Caco-2 (cell line): ENCODE results near the gene TEX22. TPM values are rescaled to one million over a fixed set of nuclear protein-coding genes. Genes with fewer than 3 reads are reported as not detected.
A peak's percentile ranks its signal among the peaks of the same experiment; 100 is the strongest.

Source experiments
- BruUV-seq: library from RNA; stranded (reverse); fragments of 400-500 nt; replicated peaks from 2 replicates; lab custom pipeline; 2021; lab: Mats Ljungman, UMichigan
- CTCF ChIA-PET: fragments of 300-600 bp; sonication (Branson Sonifier 250); formaldehyde crosslinking; loops from one replicate; lab custom pipeline; 2022; ENCODE audit warnings: antibody characterized with exemption; lab: Charles Lee
- POLR2A ChIA-PET: fragments of 300-600 bp; sonication (Branson Sonifier 250); formaldehyde crosslinking; loops from one replicate; lab custom pipeline; 2022; ENCODE audit warnings: antibody characterized with exemption; lab: Charles Lee
- DNase-seq, 2 experiments: peaks; one replicate each; pipeline versions ENCODE4 v3.0.0 to v3.0.0-alpha.2; 2020 to 2022
- H3K27me3 ChIP-seq: replicated peaks from 2 replicates; pipeline ENCODE4 v1.6.0; 2011; ENCODE audit warnings: low read length; ENCODE audit not compliant: control insufficient read depth, insufficient read depth
- H3K36me3 ChIP-seq: 2 replicates; pipeline ENCODE4 v1.5.1; 2011; ENCODE audit warnings: low read length; ENCODE audit not compliant: control insufficient read depth, insufficient read depth
- H3K4me1 ChIP-seq: fragments of 250-450 bp; sonication (Bioruptor Pico); 2 replicates; pipeline ENCODE4 v1.5.1; 2020; ENCODE audit warnings: mild to moderate bottlenecking
- H3K4me3 ChIP-seq: 2 replicates; pipeline ENCODE4 v1.5.1; 2011; ENCODE audit warnings: low read depth, mild to moderate bottlenecking, control low read depth, low read length
- H3K9me3 ChIP-seq: fragments of 250-450 bp; sonication (Bioruptor Pico); 2 replicates; pipeline ENCODE4 v1.5.1; 2020; ENCODE audit warnings: mild to moderate bottlenecking, moderate library complexity
- H3K27ac Mint-ChIP-seq: one replicate; pipeline ENCODE4 v1.8.0; 2022; ENCODE audit warnings: mixed read lengths; ENCODE audit not compliant: unreplicated experiment
- H3K27me3 Mint-ChIP-seq: one replicate; pipeline ENCODE4 v1.8.0; 2022; ENCODE audit warnings: mixed read lengths; ENCODE audit not compliant: insufficient read depth, unreplicated experiment
- H3K36me3 Mint-ChIP-seq: one replicate; pipeline ENCODE4 v1.8.0; 2022; ENCODE audit warnings: mild to moderate bottlenecking, mixed read lengths; ENCODE audit not compliant: insufficient read depth, unreplicated experiment
- H3K4me1 Mint-ChIP-seq: one replicate; pipeline ENCODE4 v1.8.0; 2022; ENCODE audit warnings: low read depth, mixed read lengths; ENCODE audit not compliant: unreplicated experiment
- H3K4me3 Mint-ChIP-seq: one replicate; pipeline ENCODE4 v1.8.0; 2022; ENCODE audit warnings: mild to moderate bottlenecking, moderate library complexity, mixed read lengths; ENCODE audit not compliant: unreplicated experiment
- H3K9me3 Mint-ChIP-seq: one replicate; pipeline ENCODE4 v1.8.0; 2022; ENCODE audit warnings: mixed read lengths; ENCODE audit not compliant: unreplicated experiment
- intact Hi-C: fragments of 100-400 bp; cut with micrococcal nuclease; formaldehyde crosslinking; loops from one replicate; pipeline ENCODE4 v1.10.0; 2022; ENCODE audit not compliant: unreplicated experiment
- total RNA-seq: library from RNA; stranded (reverse); gene quantifications from 2 replicates; pipeline ENCODE4 v1.2.3, GENCODE V29; 2022
- TF ChIP-seq, protein P1 (sequence below), 2 experiments: fragments of 200-600 bp in 1 of 2; IDR thresholded peaks; 1 replicate in 1 of 2; 2 replicates in 1 of 2; pipeline versions ENCODE4 v1.5.1 to v1.8.0; 2011 to 2022; ENCODE audit warnings: antibody characterized with exemption in 1 of 2, control low read depth in 1 of 2, inconsistent platforms in 1 of 2, low read depth in 1 of 2, low read length in 1 of 2, mild to moderate bottlenecking in 1 of 2, moderate library complexity in 1 of 2; ENCODE audit not compliant: insufficient read depth in 1 of 2, severe bottlenecking in 1 of 2, unreplicated experiment in 1 of 2

Gene TEX22
- total RNA-seq, 1 experiment from 2014 or later, result 0.86 TPM

DNA sequence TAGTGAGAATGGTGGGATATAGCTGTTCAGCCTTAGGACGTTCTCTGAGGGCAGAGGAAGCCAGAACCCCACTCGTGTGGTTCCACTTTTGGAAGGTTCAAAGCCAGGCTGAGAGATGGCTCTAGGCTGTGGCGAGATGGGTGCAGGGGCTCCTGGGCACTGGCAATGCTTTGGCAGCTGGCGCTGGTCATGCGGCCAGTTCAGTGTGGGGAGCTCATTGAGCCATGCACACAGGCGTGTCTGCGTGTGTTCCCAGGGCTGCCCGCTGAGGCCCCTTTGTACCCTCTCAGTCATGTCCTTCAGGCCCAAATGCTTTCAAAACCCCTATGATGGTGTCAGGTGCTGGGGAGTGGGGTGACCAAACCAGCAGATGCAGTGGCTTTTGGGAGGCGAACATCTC is 1.7 kb downstream of the TEX22 start:
- CTCF ChIA-PET, result interaction anchor here (2.0 kb wide), 1 partner anchor 29 kb away, joined by 4 read pairs; no protein-coding TSS in a partner anchor
- Mint-ChIP-seq H3K36me3 (peaks cover 21% of the 10 kb centered on the region), H3K27me3 (no peaks in the 10 kb centered on the region), H3K9me3 (peaks cover 12% of the 10 kb centered on the region), H3K4me3 (peak overlapping the region; percentile 91), H3K27ac (no peak overlapping the region), H3K4me1 (no peaks in the 10 kb centered on the region)
- H3K9me3 ChIP-seq, result no peaks in the 10 kb centered on the region
- H3K27me3 ChIP-seq, result no peaks in the 10 kb centered on the region
- BruUV-seq, result no TSS peak
- H3K4me1 ChIP-seq, result peaks cover 6% of the 10 kb centered on the region; the same call in 1 of the 2 replicates
- POLR2A ChIA-PET, result no interaction called here
- intact Hi-C loops, result no loop called here
- H3K4me3 ChIP-seq, result peak overlapping the region; percentile 85; the same call in 1 of the 2 replicates
- peaks cover 4% of the 10 kb centered on the region for H3K36me3 ChIP-seq
- no peak for DNase-seq
- TF ChIP-seq, protein P1, sequence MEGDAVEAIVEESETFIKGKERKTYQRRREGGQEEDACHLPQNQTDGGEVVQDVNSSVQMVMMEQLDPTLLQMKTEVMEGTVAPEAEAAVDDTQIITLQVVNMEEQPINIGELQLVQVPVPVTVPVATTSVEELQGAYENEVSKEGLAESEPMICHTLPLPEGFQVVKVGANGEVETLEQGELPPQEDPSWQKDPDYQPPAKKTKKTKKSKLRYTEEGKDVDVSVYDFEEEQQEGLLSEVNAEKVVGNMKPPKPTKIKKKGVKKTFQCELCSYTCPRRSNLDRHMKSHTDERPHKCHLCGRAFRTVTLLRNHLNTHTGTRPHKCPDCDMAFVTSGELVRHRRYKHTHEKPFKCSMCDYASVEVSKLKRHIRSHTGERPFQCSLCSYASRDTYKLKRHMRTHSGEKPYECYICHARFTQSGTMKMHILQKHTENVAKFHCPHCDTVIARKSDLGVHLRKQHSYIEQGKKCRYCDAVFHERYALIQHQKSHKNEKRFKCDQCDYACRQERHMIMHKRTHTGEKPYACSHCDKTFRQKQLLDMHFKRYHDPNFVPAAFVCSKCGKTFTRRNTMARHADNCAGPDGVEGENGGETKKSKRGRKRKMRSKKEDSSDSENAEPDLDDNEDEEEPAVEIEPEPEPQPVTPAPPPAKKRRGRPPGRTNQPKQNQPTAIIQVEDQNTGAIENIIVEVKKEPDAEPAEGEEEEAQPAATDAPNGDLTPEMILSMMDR (IDR thresholded peaks at IDR 0.05; ENCODE audit: insufficient read depth in 1 of 2, low read depth in 1 of 2, low read length in 1 of 2, severe bottlenecking in 1 of 2, unreplicated experiment in 1 of 2), result no peak

DNA sequence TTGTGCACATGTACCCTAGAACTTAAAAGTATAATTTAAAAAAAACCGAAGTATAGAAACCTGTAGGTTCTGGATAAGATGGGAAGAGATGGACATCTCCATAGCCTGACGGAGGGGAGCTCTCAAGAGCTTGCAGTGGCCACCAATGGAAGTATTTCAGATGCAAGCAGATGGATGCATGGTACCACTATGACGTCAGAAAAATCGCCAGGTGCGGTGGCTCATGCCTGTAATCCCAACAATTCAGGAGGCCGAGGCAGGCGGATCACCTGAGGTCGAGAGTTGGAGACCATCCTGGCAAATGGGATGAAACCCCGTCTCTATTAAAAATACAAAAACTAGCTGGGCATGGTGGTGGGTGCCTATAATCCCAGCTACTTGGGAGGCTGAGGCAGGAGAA is 3.4 kb downstream of the TEX22 start:
- H3K27me3 ChIP-seq, result no peaks in the 10 kb centered on the region
- H3K9me3 Mint-ChIP-seq, result peaks cover 12% of the 10 kb centered on the region
- no peaks in the 10 kb centered on the region for H3K4me1 Mint-ChIP-seq
- H3K36me3 ChIP-seq, result peaks cover 4% of the 10 kb centered on the region
- peaks cover 6% of the 10 kb centered on the region; the same call in 1 of the 2 replicates for H3K4me1 ChIP-seq
- TF ChIP-seq, protein P1 (IDR thresholded peaks at IDR 0.05; ENCODE audit: insufficient read depth in 1 of 2, low read depth in 1 of 2, low read length in 1 of 2, severe bottlenecking in 1 of 2, unreplicated experiment in 1 of 2), result no peak
- H3K9me3 ChIP-seq, result no peaks in the 10 kb centered on the region
- intact Hi-C loops, result no loop called here
- H3K4me3 Mint-ChIP-seq, result no peak overlapping the region
- no peak overlapping the region for H3K27ac Mint-ChIP-seq
- H3K36me3 Mint-ChIP-seq, result peaks cover 21% of the 10 kb centered on the region
- DNase-seq, result no peak
- ChIA-PET CTCF (no interaction called here), POLR2A (no interaction called here)
- no peaks in the 10 kb centered on the region for H3K27me3 Mint-ChIP-seq
- BruUV-seq, result no TSS peak
- H3K4me3 ChIP-seq, result no peak overlapping the region

DNA sequence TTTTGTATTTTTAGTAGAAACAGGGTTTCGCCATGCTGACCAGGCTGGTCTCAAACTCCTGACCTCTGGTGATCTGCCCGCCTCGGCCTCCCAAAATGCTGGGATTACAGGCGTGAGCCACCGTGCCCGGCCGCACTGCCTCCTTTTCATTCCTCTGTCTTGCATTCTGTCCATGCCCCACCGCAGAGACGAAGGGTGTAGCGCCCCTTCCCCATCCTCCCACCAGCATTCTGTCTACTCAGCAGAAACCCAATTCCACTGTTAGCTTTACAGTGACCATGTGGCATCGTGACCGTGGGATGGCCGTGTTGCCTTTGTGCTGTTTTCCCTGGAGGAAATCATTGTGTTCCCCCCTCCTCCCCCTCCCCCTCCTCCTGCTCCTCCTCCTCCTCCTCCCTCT is 10.3 kb downstream of the TEX22 start:
- CTCF ChIA-PET, result interaction anchor here (0.7 kb wide), 1 partner anchor 208 kb away, joined by 3 read pairs; no protein-coding TSS in a partner anchor

More for the DNA sequence above, 10.3 kb downstream of the TEX22 start:
- peaks cover 5% of the 10 kb centered on the region; the same call in 1 of the 2 replicates for H3K4me1 ChIP-seq
- DNase-seq, result no peak
- POLR2A ChIA-PET, result no interaction called here
- Mint-ChIP-seq H3K4me3 (no peak overlapping the region), H3K36me3 (no peaks in the 10 kb centered on the region), H3K4me1 (no peaks in the 10 kb centered on the region), H3K27ac (no peak overlapping the region), H3K9me3 (no peaks in the 10 kb centered on the region), H3K27me3 (peaks cover 10% of the 10 kb centered on the region)
- no TSS peak for BruUV-seq
- no peaks in the 10 kb centered on the region for H3K9me3 ChIP-seq
- H3K4me3 ChIP-seq, result no peak overlapping the region
- intact Hi-C loops, result no loop called here
- TF ChIP-seq, protein P1 (IDR thresholded peaks at IDR 0.05; ENCODE audit: insufficient read depth in 1 of 2, low read depth in 1 of 2, low read length in 1 of 2, severe bottlenecking in 1 of 2, unreplicated experiment in 1 of 2), result no peak
- H3K27me3 ChIP-seq, result no peaks in the 10 kb centered on the region
- no peaks in the 10 kb centered on the region for H3K36me3 ChIP-seq
